SJSA1 (cell line): ENCODE results near the gene JOSD1. TPM values are rescaled to one million over a fixed set of nuclear protein-coding genes. Genes with fewer than 3 reads are reported as not detected.
A peak's percentile ranks its signal among the peaks of the same experiment; 100 is the strongest.

Source experiments
- DNase-seq, 2 experiments: peaks; one replicate each; pipeline ENCODE4 v3.0.0-alpha.2; 2015 to 2020; ENCODE audit warnings: low spot score in 2 of 2, low read depth in 1 of 2
- H3K27ac ChIP-seq: fragments of 250-450 bp; sonication (Bioruptor Pico); 2 replicates; pipeline ENCODE4 v1.5.1; 2020; ENCODE audit warnings: mild to moderate bottlenecking, moderate library complexity
- H3K27me3 ChIP-seq: fragments of 250-450 bp; sonication (Bioruptor Pico); replicated peaks from 2 replicates; pipeline ENCODE4 v1.5.1; 2020; ENCODE audit warnings: mild to moderate bottlenecking, moderate library complexity
- H3K36me3 ChIP-seq: fragments of 250-450 bp; sonication (Bioruptor Pico); 2 replicates; pipeline ENCODE4 v1.5.1; 2020; ENCODE audit warnings: mild to moderate bottlenecking
- H3K4me1 ChIP-seq: fragments of 250-450 bp; sonication (Bioruptor Pico); replicated peaks from 2 replicates; pipeline ENCODE4 v1.6.1; 2021; ENCODE audit warnings: mild to moderate bottlenecking
- H3K4me3 ChIP-seq: fragments of 250-450 bp; sonication (Bioruptor Pico); 2 replicates; pipeline ENCODE4 v1.5.1; 2020; ENCODE audit warnings: mild to moderate bottlenecking
- H3K9me3 ChIP-seq: fragments of 250-450 bp; sonication (Bioruptor Pico); replicated peaks from 2 replicates; pipeline ENCODE4 v1.5.1; 2020; ENCODE audit warnings: mild to moderate bottlenecking
- total RNA-seq: library from RNA; depleted of rRNA; stranded (reverse); fragments of >200 nt; shearing (Covaris generic); gene quantifications from 2 replicates; pipeline ENCODE4 v1.2.3, GENCODE V29; 2014

The JOSD1 gene
- total RNA-seq, 1 experiment from 2014 or later = 67.0 TPM

- no peak for DNase-seq
- Histone ChIP-seq H3K27me3 (no peaks in the 10 kb centered on the region), H3K4me1 (no peaks in the 10 kb centered on the region), H3K4me3 (no peak overlapping the region), H3K9me3 (no peaks in the 10 kb centered on the region), H3K36me3 (peaks cover 100% of the 10 kb centered on the region), H3K27ac (no peak overlapping the region)
Observed at GRCh38 chr22:38737302-38738060, 36.7 kb upstream of the JOSD1 start.

DNA sequence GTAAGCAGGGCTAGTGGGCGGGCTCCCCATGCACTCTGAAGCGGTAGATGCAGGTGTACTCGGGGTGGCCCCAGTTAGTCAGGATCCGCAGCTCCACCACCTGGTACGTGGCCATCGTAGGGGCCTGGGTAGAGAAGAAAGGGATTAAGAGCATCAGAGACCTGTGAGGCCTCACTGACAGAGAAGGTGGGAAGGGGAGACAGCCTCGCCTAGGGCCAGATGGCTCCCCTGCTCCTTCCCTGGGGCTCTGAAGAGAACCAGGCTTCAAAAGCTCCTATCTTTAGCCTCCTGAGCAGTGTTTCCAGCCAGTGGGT lies 35.5 kb upstream of the JOSD1 start:
- H3K36me3 ChIP-seq = peaks cover 100% of the 10 kb centered on the region
- H3K4me1 ChIP-seq = no peaks in the 10 kb centered on the region
- no peaks in the 10 kb centered on the region for H3K27me3 ChIP-seq
- no peak for DNase-seq
- no peaks in the 10 kb centered on the region for H3K9me3 ChIP-seq
- H3K27ac ChIP-seq = no peak overlapping the region
- H3K4me3 ChIP-seq = no peak overlapping the region

GRCh38 chr22:38735465-38736256 lies 34.9 kb upstream of the JOSD1 start:
- Histone ChIP-seq H3K4me3 (no peak overlapping the region), H3K36me3 (peaks cover 100% of the 10 kb centered on the region), H3K9me3 (no peaks in the 10 kb centered on the region), H3K27ac (no peak overlapping the region), H3K4me1 (no peaks in the 10 kb centered on the region), H3K27me3 (no peaks in the 10 kb centered on the region)
- DNase-seq = no peak

- Histone ChIP-seq H3K27me3 (no peaks in the 10 kb centered on the region), H3K36me3 (peaks cover 100% of the 10 kb centered on the region), H3K27ac (no peak overlapping the region), H3K9me3 (no peaks in the 10 kb centered on the region), H3K4me1 (no peaks in the 10 kb centered on the region), H3K4me3 (no peak overlapping the region)
- no peak for DNase-seq
Observed at GRCh38 chr22:38735126-38735464, 34.4 kb upstream of the JOSD1 start.

- Histone ChIP-seq H3K27me3 (no peaks in the 10 kb centered on the region), H3K36me3 (peaks cover 100% of the 10 kb centered on the region), H3K4me3 (no peak overlapping the region), H3K4me1 (no peaks in the 10 kb centered on the region), H3K27ac (no peak overlapping the region), H3K9me3 (no peaks in the 10 kb centered on the region)
- DNase-seq = no peak
Observed at GRCh38 chr22:38734421-38735100, 33.8 kb upstream of the JOSD1 start.

- H3K27ac ChIP-seq = no peak overlapping the region
Observed at GRCh38 chr22:38733724-38734381, 33.1 kb upstream of the JOSD1 start.

GRCh38 chr22:38733329-38733723 lies 32.6 kb upstream of the JOSD1 start:
- peaks cover 100% of the 10 kb centered on the region for H3K36me3 ChIP-seq
- no peaks in the 10 kb centered on the region for H3K9me3 ChIP-seq
- peak in 1 of 2 experiments; percentile 36 for DNase-seq
- H3K27ac ChIP-seq = no peak overlapping the region
- no peaks in the 10 kb centered on the region for H3K4me1 ChIP-seq
- no peak overlapping the region for H3K4me3 ChIP-seq
- no peaks in the 10 kb centered on the region for H3K27me3 ChIP-seq

More at GRCh38 chr22:38733724-38734381, 33.1 kb upstream of the JOSD1 start:
- Histone ChIP-seq H3K4me3 (no peak overlapping the region), H3K27me3 (no peaks in the 10 kb centered on the region), H3K4me1 (no peaks in the 10 kb centered on the region), H3K9me3 (no peaks in the 10 kb centered on the region), H3K36me3 (peaks cover 100% of the 10 kb centered on the region)
- no peak for DNase-seq

DNA sequence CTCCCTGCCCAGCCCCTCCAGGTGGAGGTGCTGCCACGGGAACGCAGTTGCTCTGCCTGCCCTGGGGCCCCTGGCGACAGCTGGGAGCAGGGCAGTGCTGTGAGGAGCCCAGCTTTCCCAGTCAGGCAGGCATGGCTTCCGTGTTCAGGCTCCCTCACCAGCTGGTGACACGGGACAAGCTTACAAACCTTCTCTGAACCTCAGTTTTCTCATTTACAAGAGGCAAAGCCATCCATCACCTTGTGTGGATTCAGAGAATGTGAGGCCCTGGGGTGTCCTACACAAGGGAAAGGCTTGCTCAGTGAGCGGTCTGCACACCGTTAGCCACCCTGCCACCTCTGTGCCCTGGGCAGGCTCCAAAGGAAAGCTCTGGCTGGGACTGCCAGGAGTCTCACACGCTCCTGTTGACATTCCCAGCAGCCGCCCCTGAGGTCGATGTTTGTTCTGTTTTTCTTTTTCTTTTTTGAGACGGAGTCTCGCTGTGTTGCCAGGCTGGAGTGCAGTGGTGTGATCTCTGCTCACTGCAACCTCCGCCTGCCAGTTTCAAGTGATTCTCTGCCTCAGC lies 31.6 kb upstream of the JOSD1 start:
- Histone ChIP-seq H3K4me1 (no peaks in the 10 kb centered on the region), H3K9me3 (no peaks in the 10 kb centered on the region), H3K27me3 (no peaks in the 10 kb centered on the region), H3K27ac (no peak overlapping the region), H3K4me3 (no peak overlapping the region), H3K36me3 (peaks cover 100% of the 10 kb centered on the region)
- DNase-seq = peak in 1 of 2 experiments; percentile 37

- Histone ChIP-seq H3K27me3 (no peaks in the 10 kb centered on the region), H3K27ac (no peak overlapping the region), H3K36me3 (peaks cover 100% of the 10 kb centered on the region), H3K9me3 (no peaks in the 10 kb centered on the region), H3K4me3 (no peak overlapping the region), H3K4me1 (no peaks in the 10 kb centered on the region)
- peak in 1 of 2 experiments; percentile 41 for DNase-seq
Observed at GRCh38 chr22:38731703-38732161, 31.0 kb upstream of the JOSD1 start.

- no peaks in the 10 kb centered on the region for H3K27me3 ChIP-seq
- no peaks in the 10 kb centered on the region for H3K4me1 ChIP-seq
- no peaks in the 10 kb centered on the region for H3K9me3 ChIP-seq
- H3K27ac ChIP-seq = no peak overlapping the region
- H3K36me3 ChIP-seq = peaks cover 100% of the 10 kb centered on the region
- DNase-seq = peak in 1 of 2 experiments; percentile 37
- no peak overlapping the region for H3K4me3 ChIP-seq
Observed at GRCh38 chr22:38730411-38730871, 29.7 kb upstream of the JOSD1 start.

DNA sequence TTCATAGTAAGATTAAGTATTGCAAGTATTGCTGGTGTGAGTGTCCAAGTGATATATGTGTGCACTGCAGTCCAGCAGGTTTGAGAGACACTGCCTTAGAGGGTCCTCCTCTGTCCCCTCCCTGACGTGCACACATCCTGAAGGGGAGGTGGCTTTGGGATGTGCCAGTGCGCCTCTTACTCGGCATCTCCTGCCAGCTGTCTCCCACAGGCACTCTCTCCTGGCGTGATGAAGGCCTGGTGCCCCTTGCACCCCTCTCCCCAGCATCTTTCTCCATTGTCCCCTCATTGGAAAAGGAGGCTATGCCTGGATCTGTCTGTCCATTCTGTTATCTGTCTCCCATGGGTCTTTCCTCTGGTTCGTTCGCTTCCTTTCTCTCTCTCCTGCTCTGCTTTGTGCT lies 29.2 kb upstream of the JOSD1 start:
- Histone ChIP-seq H3K9me3 (no peaks in the 10 kb centered on the region), H3K4me1 (no peaks in the 10 kb centered on the region), H3K27ac (no peak overlapping the region), H3K4me3 (no peak overlapping the region), H3K36me3 (peaks cover 100% of the 10 kb centered on the region), H3K27me3 (no peaks in the 10 kb centered on the region)
- no peak for DNase-seq

DNA sequence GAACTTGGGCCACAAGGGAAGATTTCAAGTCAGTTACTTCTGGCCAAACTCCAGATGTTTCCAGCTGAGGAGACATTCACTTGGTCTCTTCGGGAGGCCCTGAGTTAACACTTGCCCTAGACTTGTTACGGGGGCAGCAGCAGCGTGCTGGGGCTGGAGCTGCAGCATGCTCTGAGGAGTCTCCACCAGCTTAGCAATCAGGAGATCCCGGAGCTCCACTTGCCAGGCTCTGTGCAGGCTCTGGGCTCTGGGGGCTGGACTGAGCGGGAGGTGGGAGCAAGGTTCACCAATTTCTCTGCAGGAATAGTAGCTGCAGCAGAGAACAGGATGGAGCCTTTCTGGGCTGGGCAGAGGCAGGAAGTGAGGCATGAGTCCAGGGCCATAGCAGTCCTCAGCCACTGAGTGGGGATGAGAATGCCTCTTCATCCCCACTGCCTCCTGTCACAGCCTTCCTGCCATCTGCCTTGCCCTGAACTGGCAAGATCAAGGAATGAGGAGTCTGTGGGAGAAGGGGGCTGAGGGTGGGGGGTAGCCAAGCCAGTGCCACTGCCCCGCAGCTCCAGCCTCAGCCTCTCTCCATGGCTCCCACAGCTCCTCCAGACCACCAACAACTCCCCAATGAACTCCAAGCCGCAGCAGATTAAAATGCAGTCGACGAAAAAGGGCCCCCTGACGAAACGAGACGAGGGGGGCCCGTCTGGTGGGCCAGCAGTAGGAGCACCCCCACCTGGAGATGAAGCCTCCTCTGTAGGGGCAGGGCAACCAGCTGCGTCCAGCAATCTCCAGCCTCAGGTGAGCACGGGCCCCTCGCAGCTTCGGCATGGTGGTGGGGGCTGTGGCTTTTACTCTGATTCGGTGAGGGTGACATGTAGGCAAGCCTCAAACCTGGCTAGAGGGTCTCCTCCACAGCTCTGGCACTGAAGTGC lies 28.4 kb upstream of the JOSD1 start:
- Histone ChIP-seq H3K27me3 (no peaks in the 10 kb centered on the region), H3K9me3 (no peaks in the 10 kb centered on the region), H3K4me3 (no peak overlapping the region), H3K4me1 (no peaks in the 10 kb centered on the region), H3K27ac (no peak overlapping the region), H3K36me3 (peaks cover 100% of the 10 kb centered on the region)
- no peak for DNase-seq
